ENCODE measurements around the gene HOMER1. TPM values are rescaled to one million over a fixed set of nuclear protein-coding genes. Genes with fewer than 3 reads are reported as not detected.

The HOMER1 gene, protein sequence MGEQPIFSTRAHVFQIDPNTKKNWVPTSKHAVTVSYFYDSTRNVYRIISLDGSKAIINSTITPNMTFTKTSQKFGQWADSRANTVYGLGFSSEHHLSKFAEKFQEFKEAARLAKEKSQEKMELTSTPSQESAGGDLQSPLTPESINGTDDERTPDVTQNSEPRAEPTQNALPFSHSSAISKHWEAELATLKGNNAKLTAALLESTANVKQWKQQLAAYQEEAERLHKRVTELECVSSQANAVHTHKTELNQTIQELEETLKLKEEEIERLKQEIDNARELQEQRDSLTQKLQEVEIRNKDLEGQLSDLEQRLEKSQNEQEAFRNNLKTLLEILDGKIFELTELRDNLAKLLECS
- 6.0 and 9.6 TPM in 2 replicates for total RNA-seq

DNA sequence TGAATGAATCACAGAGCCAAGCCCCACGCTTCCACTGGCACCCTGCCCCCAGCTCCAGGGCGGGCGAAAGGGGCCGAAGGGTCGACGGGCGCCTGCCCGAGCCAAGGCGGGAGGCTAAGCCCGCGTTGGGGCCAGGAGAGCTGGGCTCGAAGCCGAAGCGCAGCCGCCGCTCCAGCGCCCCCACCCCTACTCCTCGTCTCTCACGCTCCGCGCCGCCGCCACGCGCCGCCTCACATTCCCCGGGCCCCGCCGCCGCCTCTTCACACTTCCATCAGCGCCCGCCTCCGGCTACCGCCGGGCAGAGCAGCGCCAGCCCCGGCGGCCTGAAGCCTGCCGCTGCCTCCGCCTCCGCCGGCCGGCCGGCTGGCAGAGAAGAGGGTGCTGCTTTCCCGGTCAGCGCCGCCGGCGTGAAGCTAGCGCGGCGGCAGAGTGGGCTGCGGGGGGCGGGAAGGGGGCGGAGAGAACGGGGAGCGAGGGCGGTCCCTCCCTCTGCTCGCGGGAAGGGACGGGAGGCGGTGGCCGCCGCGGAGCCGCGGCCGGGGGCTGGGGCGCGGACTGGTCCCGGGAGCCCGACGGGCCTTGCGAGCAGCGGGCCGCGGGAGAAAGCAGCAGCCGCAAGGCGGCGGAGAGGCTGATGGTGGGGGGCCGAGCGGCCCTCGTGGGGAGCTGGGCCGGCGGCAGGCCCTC, at the start of gene HOMER1:
HOMER1 (minus strand) TSS at position 431 of the 687 bp plus-strand sequence. CDS start 1,360 bp downstream, outside the sequence.
- TF ChIP-seq, protein P1, sequence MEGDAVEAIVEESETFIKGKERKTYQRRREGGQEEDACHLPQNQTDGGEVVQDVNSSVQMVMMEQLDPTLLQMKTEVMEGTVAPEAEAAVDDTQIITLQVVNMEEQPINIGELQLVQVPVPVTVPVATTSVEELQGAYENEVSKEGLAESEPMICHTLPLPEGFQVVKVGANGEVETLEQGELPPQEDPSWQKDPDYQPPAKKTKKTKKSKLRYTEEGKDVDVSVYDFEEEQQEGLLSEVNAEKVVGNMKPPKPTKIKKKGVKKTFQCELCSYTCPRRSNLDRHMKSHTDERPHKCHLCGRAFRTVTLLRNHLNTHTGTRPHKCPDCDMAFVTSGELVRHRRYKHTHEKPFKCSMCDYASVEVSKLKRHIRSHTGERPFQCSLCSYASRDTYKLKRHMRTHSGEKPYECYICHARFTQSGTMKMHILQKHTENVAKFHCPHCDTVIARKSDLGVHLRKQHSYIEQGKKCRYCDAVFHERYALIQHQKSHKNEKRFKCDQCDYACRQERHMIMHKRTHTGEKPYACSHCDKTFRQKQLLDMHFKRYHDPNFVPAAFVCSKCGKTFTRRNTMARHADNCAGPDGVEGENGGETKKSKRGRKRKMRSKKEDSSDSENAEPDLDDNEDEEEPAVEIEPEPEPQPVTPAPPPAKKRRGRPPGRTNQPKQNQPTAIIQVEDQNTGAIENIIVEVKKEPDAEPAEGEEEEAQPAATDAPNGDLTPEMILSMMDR (IDR thresholded peaks at IDR 0.05; ENCODE audit: insufficient read depth, low read length, poor library complexity, severe bottlenecking) = no peak
- Histone ChIP-seq H3K27me3 (ENCODE audit: control insufficient read depth, insufficient read depth, low read length) (no peaks in the 10 kb centered on the region), H3K4me3 (ENCODE audit: low read depth, low read length) (peak within 1 kb of the TSS; percentile 72), H3K36me3 (ENCODE audit: control insufficient read depth, insufficient read depth, low read length) (no peaks in the 10 kb centered on the region)
- DNase-seq (ENCODE audit: low read depth) = no peak

DNA sequence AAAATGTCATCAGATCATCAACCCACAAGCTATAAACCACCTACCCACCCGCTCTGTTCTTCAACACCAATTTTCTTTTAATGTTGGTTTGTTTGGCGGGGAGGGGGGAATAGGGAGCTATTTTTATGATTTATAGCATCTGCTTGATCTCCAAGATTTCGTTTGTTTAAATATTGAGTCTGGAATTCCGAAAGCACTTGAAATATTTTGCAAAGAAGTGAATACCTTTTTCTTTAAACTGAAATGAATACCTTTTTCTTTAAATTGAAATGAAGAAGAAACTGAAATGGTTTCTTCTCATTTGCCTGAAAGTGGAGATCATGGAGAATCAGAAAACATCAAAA, 49.3 kb upstream of the HOMER1 start:
- DNase-seq (ENCODE audit: low read depth) = no peak

DNA sequence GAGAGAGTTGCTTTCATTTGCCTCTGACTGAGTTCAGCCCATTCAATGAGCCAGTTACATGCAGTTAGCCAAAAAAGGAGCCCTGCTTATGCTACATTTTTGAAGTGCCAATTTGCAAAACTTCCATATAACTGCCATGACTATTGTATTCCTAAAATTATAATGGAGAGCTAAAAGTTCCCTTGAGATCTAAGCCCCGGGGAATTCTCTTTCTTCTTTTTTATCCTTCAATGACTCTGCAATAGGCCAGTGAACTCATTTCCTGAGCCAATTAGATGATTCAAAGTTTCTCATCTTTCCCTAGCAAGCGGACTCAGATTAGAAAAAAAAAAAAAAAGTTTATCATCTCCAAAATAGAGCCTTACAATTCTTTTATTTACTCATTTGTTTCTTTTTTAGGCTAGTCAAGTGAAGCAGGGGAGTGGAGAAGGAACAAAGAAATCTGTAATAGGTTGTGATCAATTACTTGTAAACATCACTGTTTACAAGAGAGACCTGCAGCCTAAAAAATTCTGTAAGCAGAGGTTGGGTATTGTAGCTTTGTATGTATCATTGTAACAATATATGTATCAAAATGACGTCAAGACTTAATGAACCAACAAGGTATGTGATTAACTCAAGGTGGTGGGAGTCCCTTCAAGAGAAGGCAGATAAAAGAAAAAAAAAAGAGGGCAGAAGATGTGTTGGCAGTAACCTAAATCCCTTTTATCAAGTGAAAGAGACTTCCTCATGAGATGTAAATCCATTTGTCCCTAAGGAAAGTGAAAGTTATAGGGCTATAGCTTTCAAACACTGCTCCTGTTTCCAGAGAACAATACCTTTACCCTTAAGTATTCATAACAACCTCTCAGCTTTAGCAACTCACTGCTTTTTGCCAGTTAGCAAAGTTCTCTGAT, 48.7 kb upstream of the HOMER1 start:
- TF ChIP-seq, protein P1 (IDR thresholded peaks at IDR 0.05; ENCODE audit: insufficient read depth, low read length, poor library complexity, severe bottlenecking) = no peak
- Histone ChIP-seq H3K36me3 (ENCODE audit: control insufficient read depth, insufficient read depth, low read length) (no peaks in the 10 kb centered on the region), H3K4me3 (ENCODE audit: low read depth, low read length) (no peak overlapping the region), H3K27me3 (ENCODE audit: control insufficient read depth, insufficient read depth, low read length) (no peaks in the 10 kb centered on the region)
- DNase-seq (ENCODE audit: low read depth) = no peak

More for the DNA sequence above, 49.3 kb upstream of the HOMER1 start:
- TF ChIP-seq, protein P1 (IDR thresholded peaks at IDR 0.05; ENCODE audit: insufficient read depth, low read length, poor library complexity, severe bottlenecking) = no peak
- Histone ChIP-seq H3K27me3 (ENCODE audit: control insufficient read depth, insufficient read depth, low read length) (no peaks in the 10 kb centered on the region), H3K4me3 (ENCODE audit: low read depth, low read length) (no peak overlapping the region), H3K36me3 (ENCODE audit: control insufficient read depth, insufficient read depth, low read length) (no peaks in the 10 kb centered on the region)

DNA sequence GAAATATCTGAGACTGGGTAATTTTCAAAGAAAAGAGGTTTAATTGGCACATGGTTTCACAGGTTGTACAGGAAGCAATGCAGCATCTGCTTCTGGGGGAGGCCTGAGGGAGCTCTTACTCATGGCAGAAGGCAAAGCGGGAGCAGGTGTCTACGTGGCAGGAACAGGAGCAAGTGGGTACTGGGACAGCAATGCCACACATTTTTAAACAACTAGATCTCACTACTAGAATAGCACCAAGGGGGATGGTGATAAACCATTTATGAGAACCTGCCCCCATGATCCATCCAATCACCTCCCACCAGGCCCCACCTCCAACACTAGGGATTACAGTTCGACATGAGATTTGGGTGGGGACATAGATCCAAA, 47.6 kb upstream of the HOMER1 start:
- no peaks in the 10 kb centered on the region for H3K36me3 ChIP-seq (ENCODE audit: control insufficient read depth, insufficient read depth, low read length)
- H3K4me3 ChIP-seq (ENCODE audit: low read depth, low read length) = no peak overlapping the region
- TF ChIP-seq, protein P1 (IDR thresholded peaks at IDR 0.05; ENCODE audit: insufficient read depth, low read length, poor library complexity, severe bottlenecking) = no peak
- no peak for DNase-seq (ENCODE audit: low read depth)
- H3K27me3 ChIP-seq (ENCODE audit: control insufficient read depth, insufficient read depth, low read length) = no peaks in the 10 kb centered on the region

DNA sequence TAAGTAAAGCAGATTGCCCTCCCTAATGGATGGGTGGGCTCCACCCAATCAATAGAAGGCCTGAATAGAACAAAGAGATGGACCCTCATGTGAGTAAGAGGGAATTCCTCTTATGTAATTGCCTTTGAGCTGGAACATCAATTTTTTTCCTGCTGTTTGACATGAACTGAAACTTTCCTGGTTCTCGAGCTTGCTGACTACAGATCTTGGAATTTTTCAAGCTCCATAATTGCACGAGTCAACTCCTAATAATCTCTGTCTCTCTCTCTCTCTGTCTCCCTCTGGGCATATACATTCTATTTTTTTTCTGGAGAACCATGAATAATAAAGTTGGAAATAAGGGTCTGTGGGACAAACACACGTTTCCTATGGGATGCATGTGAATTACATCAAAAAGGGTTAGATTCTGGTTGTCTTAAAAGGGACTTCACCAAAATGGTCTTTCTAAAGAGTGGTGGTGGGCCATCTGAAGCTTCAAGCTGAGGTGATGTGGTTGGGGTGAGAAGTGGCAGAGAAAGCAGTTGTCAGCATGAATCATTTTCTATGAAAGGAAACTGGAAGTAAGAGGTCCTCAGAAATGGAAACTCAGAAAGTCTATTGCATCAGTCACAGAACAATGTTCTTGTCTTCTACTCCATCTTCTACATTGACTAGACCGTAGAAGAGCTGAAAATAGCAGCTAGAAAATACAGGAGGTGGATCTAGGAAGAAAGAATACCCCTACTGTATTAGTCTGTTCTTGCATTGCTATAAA, 47.0 kb upstream of the HOMER1 start:
- no peak overlapping the region for H3K4me3 ChIP-seq (ENCODE audit: low read depth, low read length)
- H3K27me3 ChIP-seq (ENCODE audit: control insufficient read depth, insufficient read depth, low read length) = no peaks in the 10 kb centered on the region
- no peaks in the 10 kb centered on the region for H3K36me3 ChIP-seq (ENCODE audit: control insufficient read depth, insufficient read depth, low read length)
- TF ChIP-seq, protein P1 (IDR thresholded peaks at IDR 0.05; ENCODE audit: insufficient read depth, low read length, poor library complexity, severe bottlenecking) = no peak
- DNase-seq (ENCODE audit: low read depth) = no peak
